Activated CD4-positive, alpha-beta T cell treated with anti-CD3 and anti-CD28 coated beads, Interleukin-2, Interleukin-6, amounts not matched to agents 100 ng/mL and 50 ng/mL, durations not matched to agents 16 hours and 8 hours (primary cell): Measurements from ENCODE around the gene AIRE.
"Not testable (repeated sequence)": the region's sequence is repeated elsewhere in the genome, so short reads cannot be mapped to it uniquely, and the experiment has no call there.

Experiments used
- DNase-seq: peaks from one replicate; pipeline ENCODE4 v3.0.0-alpha.2; 2020

Gene AIRE

GRCh38 chr21:44267655-44268142 lies 18.0 kb upstream of the AIRE start:
- no peak for DNase-seq

DNA sequence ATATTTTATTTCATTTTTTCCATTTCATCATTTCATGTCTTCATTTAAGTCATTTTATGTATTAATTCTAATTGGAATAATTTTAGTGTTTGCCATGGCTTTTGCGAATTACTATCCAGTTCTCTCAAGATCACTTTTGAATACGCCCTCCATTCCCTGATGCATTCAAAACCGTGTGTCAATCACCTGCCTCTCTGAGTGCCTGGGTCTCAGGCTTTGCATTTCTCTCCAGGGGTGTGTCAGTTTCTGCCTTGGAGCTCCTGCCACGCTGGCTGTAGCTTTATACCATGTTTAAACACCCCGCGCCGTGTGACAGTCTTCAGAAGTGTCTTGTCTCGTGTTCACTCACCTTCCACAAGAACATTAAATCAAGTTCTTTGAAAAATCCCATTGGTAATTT lies 16.6 kb upstream of the AIRE start:
- no peak for DNase-seq

- DNase-seq: no peak
Measured at GRCh38 chr21:44271558-44272283, 14.0 kb upstream of the AIRE start.

DNA sequence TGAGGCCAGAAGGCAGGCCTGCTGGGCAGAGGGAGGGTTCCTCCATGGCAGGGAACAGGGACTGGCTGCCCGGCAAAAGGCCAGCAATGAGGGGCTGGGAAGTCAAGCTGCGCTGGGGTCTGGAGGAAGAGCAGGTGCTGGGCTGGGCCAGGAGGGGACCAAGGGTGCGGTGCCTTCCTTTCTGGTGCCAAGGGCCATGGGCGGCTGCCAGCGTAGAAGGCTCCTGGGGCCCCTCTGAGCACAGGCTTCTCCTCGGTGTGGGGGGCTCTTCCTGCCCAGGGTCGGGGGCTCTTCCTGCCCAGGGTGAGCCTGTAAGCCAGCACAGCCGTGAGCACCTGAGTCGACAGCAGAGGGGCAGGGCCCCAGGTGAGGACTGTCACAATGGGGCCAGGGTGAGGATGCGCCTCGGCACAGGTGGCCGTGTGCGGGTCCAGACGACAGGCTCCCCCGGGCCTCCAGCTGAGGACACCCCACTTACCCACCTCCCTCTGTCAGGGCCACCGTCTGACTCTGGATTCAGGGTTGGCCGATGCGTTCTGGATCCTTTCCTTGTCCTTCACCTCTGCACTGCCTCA lies 13.3 kb upstream of the AIRE start:
- DNase-seq: no peak

DNA sequence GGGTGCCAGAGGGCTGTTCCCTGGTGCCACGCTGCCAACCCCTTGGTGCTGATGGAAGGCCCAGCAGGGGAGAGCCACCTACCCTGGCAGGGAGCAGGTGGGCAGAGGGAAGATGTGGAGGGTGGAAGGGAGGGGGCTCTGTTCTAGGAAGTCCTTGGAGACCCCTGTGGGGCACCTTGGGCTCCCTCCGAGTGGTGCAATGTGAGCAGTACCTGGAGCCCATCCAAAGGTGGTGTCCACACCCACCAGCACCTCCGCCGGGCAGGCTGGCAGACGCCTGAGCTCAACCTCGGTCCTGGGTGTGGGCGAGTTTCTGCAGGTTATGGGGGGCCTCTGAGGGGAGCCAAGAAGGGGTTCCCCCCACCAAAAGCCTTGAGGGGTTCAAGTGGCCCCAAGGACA lies 12.6 kb upstream of the AIRE start:
- DNase-seq: no peak

- no peak for DNase-seq
Measured at GRCh38 chr21:44275041-44275440, 10.6 kb upstream of the AIRE start.

- no peak for DNase-seq
Measured at GRCh38 chr21:44279354-44280260, 6.1 kb upstream of the AIRE start.

DNA sequence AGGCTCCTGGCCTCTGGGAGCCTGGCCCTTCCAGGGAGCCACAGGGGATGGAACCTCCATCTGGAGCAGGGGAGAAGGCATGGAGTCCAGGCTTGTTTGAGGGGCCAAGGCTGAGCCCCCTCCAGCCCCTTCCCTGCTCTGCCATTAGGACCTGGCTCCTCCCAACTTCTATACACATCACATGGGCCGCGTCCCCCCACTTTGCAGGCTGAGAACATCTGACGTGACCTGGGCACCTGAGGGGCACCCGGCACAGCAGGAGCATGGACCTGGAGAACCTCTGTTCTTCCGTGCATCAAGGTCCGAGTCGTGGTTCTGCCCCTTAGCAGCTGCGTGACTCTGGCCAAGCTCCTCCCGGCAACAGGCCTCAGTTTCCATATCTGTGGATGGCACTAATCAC lies 3.9 kb upstream of the AIRE start:
- DNase-seq: no peak

DNA sequence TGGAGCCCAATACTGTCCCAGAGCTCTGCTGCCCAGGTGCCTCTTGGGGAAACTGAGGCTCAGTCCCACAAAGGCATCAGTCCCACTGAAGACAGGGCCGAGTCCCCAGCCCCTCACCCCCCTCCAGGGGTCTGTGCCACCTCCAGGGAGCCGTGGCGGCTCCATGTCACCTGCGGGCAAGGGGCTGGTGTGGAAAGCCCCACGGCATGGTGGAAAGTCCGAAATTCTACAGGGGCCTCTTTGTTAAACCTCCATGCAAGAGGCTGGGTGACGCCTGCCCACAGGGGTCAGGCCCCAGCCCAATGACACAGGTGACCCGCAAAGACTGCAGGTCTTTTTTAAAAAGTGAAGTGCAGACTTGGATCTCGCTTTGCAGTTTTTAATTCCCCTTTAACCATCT lies 3.3 kb upstream of the AIRE start:
- no peak for DNase-seq

DNA sequence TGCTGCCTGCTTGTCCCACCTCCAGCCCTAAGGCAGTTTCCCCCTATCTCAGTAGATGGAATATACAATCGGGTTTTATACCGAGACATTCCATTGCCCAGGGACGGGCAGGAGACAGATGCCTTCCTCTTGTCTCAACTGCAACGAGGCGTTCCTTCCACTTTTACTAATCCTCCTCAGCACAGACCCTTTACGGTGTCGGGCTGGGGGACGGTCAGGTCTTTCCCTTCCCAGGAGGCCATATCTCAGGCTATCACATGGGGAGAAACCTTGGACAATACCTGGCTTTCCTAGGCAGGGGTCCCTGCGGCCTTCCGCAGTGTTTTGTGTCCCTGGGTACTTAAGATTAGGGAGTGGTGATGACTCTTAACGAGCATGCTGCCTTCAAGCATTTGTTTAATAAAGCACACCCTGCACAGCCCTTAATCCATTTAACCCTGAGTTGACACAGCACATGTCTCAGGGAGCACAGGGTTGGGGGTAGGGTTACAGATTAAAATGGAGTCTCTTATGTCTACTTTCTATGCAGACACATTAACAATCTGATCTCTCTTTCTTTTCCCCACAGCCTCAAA lies 2.4 kb upstream of the AIRE start:
- not testable (repeated sequence) for DNase-seq

DNA sequence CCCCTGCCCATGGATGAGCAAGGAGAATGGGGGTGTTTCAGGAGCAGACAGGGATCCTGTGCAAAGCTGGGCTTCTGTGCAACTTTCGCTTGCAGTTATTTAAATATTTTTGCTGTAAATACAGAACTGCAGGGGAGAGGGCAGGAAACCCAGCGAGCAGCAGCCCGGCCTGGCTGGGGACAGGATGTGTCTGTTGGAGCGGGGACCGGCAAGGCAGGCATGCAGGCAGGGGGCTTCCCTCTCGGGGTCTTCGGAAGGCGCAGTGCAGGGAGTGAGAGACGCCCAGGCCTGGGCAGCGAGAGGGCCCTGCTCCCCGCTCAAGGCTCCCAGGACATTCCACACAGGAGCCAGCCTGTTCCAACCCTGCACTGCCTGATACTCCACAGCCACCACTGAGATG lies 1.7 kb upstream of the AIRE start:
- no peak for DNase-seq

DNA sequence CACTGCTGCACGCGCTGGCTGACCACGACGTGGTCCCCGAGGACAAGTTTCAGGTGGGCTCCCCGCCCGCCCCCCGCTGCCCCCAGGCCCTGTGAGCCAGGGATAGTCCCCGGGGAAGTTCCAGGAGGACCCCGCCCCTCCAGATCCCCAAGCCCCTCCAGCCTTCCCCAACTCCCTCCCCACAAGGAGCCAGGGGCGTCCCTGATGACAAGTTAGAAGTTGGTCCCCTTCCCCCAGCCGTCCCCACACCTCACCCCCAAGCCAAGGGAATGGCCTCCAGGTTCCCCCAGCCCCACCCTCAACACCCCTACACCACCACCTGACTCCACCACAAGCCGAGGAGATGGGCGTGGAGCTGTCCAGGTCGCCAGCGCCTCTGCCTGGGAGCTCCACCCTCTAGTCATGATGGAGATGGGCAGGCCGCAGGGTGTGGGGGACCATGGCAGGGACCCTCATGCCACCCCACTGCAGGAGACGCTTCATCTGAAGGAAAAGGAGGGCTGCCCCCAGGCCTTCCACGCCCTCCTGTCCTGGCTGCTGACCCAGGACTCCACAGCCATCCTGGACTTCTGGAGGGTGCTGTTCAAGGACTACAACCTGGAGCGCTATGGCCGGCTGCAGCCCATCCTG lies 525 bp downstream of the AIRE start:
- no peak for DNase-seq

- no peak for DNase-seq
Measured at GRCh38 chr21:44286716-44287632, 1.3 kb downstream of the AIRE start.

- DNase-seq: no peak
Measured at GRCh38 chr21:44288251-44289110, 2.8 kb downstream of the AIRE start.

DNA sequence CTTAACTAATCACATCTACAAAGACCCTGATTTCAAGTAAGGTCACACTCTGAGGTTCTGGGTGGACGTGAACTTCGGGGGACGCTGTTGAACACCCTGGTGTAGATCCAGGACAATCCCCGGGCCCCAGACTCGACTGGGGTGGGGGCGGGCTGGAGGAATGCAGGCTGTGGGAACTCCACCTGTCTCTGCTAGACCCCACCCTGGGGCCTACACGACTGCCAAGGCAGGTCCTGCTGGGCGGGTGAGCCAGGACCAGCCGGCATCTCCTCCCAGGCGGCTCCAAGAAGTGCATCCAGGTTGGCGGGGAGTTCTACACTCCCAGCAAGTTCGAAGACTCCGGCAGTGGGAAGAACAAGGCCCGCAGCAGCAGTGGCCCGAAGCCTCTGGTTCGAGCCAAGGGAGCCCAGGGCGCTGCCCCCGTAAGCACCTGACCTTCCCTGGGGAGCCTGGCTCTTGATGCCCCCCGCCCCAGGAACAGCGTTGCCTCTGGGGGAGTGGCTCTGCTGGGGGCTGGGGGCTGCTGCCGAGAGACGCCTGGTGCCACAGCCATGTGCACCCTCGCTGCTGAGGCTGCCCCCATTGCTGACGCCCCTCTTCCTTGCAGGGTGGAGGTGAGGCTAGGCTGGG lies 3.8 kb downstream of the AIRE start:
- no peak for DNase-seq

- no peak for DNase-seq
Measured at GRCh38 chr21:44290327-44291077, 4.8 kb downstream of the AIRE start.

DNA sequence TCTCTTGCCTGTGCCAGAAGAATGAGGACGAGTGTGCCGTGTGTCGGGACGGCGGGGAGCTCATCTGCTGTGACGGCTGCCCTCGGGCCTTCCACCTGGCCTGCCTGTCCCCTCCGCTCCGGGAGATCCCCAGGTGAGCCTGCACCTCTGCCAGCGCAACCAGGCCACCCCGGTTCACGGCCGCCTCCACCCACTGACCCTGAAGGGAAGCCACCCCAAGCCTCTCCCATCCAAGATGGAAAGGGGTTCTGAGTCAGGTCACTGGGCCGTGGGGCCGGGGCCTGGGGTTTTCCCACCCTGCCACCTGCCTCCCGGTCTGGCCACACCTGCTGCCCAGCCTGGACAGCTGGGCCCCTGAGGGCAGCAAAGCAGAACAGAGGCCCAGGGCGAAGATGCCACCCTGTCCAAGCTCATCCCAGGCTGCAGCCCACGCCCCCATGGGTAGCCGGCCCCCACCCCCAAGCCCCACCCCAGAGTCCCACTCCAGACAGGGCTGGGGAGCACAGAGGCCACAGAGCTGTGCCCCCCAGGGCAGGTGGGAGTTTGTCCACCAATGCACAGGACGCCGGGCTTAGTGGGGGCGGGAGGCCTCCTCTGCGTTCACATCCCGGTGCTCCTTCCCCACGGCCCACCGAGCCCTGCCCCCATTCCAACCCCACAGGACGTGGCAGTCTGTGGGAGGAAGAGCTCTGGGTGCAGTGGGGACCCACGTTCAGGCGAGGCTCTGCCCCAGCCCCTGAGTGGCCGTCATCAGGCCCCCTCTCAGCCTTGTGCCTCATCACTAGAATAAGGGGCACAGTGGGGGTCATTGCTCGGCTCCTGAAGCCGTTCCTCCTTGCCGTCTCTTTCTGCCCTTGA lies 5.6 kb downstream of the AIRE start:
- no peak for DNase-seq
